Retinal pigment epithelial cell (primary cell): ENCODE results near the gene CCDC34.

Experiments used
- DNase-seq: peaks from one replicate; pipeline ENCODE4 v3.0.0-alpha.2; 2010; ENCODE audit warnings: low read depth
- H3K4me3 ChIP-seq: 2 replicates; pipeline ENCODE4 v1.5.1; 2011; ENCODE audit warnings: mild to moderate bottlenecking, low read length, control low read depth, moderate library complexity
- CTCF ChIP-seq: conservative IDR thresholded peaks from 2 replicates; pipeline ENCODE4 v1.5.1; 2011; ENCODE audit warnings: low read depth, low read length, control low read depth, inconsistent platforms

CCDC34 gene

GRCh38 chr11:27319072-27319471, 43.9 kb downstream of the CCDC34 start:
- no peak for TF ChIP-seq CTCF
- no peak overlapping the region for H3K4me3 ChIP-seq
- no peak for DNase-seq

DNA sequence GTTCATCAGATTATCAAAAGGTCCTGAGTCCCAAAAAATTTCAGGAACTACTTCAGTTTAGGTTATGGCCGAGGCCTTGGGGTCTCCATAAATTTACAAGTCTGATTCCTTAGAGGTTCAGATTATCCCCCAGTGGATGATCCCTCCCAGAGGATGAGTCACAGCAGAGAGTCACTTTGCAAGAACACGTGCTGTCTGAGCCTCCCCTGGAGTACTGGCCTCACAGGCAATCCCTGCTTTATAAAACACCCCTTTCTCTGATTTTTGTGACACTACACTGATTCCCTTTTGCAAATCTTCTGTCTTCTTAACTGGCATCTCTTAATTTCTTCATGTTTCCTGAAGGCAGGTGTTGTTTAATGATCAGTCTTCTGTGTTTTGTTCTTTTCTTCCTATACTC, 45.3 kb downstream of the CCDC34 start:
- no peak for TF ChIP-seq CTCF
- DNase-seq: no peak
- H3K4me3 ChIP-seq: no peak overlapping the region

DNA sequence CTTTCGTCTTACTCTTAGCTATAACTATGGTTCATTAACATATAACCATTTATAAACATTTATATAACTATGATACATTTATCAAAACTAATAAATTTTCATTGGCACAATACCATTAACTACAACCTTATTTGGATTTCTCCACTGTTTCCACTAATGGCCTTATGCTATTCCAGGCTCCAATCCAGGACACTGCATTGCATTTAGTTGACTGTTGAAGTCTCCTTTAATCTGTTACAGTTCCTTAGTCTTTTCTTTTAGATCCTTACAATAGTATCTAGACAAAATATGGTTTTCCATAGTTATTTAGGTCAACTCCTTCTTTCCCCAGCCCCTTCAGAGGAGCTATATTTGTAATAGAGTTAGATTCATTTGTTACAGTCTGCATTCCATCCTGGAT, 47.2 kb downstream of the CCDC34 start:
- no peak for TF ChIP-seq CTCF
- no peak for DNase-seq
- no peak overlapping the region for H3K4me3 ChIP-seq

GRCh38 chr11:27313157-27313821, 49.7 kb downstream of the CCDC34 start:
- TF ChIP-seq CTCF: no peak
- no peak for DNase-seq
- no peak overlapping the region for H3K4me3 ChIP-seq

GRCh38 chr11:27312110-27312509, 50.9 kb downstream of the CCDC34 start:
- no peak for TF ChIP-seq CTCF
- H3K4me3 ChIP-seq: no peak overlapping the region
- no peak for DNase-seq

- no peak for TF ChIP-seq CTCF
- H3K4me3 ChIP-seq: no peak overlapping the region
- DNase-seq: no peak
Measured at GRCh38 chr11:27310707-27311106, 52.3 kb downstream of the CCDC34 start.

DNA sequence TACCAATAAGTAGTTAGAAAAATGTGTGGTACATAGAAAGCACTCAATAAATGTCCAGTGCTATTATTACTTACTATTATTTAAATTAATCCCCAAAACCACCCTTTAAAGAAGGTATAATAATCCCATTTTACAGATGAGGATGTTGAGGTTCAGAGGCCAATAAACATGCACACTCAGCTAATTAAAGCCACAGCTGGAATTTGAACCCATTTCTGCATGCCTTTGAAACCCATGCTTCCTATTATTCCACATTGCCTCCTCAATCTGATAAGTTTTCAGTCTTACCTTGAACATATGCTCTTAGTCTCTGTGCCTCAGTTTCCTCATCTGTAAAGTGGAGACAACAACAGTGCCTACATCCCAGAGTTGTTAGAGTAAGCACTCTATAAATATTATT, 52.8 kb downstream of the CCDC34 start:
- DNase-seq: no peak
- no peak for TF ChIP-seq CTCF

More for the DNA sequence above, 52.8 kb downstream of the CCDC34 start:
- H3K4me3 ChIP-seq: no peak overlapping the region
